Subcutaneous adipose tissue (tissue), 4 donors: Measurements from ENCODE around the gene DLG2. TPM values are rescaled to one million over a fixed set of nuclear protein-coding genes. Genes with fewer than 3 reads are reported as not detected.

Source experiments
- CTCF ChIP-seq: fragments of 450-650 bp; IDR thresholded peaks from one replicate; pipeline ENCODE4 v1.5.1; 2016; ENCODE audit warnings: low read depth, mild to moderate bottlenecking, control low read depth, antibody characterized with exemption, moderate library complexity
- total RNA-seq, 4 donors: library from RNA; depleted of rRNA; stranded (reverse); fragments of >200 nt; gene quantifications; one replicate each; pipeline ENCODE4 v1.1.0, GENCODE V29; 2016

DLG2 gene
- total RNA-seq, 4 donors from 2014 or later: 3.6 to 7.0 (median 6.1) TPM

- TF ChIP-seq CTCF: no peak
Observed at GRCh38 chr11:84924154-84924692, 702.9 kb downstream of the DLG2 start.

GRCh38 chr11:84923489-84923888, 703.7 kb downstream of the DLG2 start:
- TF ChIP-seq CTCF: no peak

DNA sequence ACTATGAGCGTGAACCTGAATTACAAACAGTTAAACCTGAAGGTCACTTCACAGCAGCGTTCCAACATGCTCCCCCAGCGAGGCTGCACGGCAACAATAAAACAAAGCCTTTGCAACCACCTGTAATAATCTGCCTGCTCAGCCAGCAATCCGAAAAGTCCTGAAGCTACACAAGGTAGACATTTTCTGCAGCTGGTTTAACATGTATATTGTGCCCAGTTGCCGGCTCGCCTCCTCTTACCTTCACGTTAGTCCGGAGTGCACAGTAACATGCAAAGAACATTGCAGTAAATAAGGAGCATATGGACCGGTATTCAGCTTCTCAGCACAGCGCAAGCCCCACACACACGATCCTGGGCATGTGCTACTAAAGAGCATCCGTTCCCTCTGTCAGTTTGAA, 704.3 kb downstream of the DLG2 start:
- no peak for TF ChIP-seq CTCF

DNA sequence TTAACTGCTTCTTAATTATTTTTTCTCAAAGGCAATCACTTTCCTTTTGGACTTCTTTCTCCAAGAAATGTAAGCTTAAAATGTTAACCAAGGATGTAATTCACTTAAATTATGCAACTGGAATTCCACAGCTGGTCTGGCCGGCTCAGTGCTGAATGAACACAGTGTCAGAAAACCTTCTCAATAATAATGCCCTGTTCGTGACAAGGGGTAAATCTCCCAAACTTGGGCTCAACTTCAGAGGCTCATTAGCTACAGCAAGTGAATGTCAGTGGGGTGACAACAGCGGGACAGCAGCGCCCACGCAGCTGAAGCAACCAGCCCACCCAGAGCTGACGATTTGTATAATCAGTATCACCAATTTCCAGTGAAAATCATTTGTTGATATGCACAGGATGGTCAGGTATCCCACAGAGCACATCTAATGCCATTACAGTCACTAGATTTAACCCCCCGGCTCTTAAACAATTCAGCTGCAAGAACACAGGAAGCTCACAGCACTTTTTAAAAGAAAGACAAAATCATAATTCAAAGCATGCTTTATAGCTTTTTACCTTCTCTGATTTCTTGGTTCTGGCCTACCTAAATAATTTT, 704.8 kb downstream of the DLG2 start:
- no peak for TF ChIP-seq CTCF

DNA sequence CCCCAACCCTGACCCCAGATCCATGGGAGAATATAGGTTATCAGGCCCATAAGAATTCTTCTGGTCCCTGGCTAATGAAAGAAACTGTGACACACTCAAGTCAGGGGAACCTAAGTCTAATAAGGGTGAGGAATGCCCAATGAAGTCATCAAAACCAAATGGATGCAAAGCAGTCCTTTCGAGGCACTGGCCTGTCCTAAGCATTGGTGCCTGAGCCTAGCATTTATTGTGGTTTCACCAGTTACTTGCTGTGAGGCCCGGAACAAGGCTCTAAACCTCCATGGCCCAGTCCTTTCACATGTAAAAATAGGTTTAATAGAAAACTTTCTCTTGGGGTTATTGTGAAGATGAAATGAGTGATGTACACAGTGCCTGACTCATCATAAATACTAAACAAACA, 712.6 kb downstream of the DLG2 start:
- TF ChIP-seq CTCF: no peak

GRCh38 chr11:84909740-84910139, 717.4 kb downstream of the DLG2 start:
- TF ChIP-seq CTCF: no peak

GRCh38 chr11:84906995-84907394, 720.1 kb downstream of the DLG2 start:
- no peak for TF ChIP-seq CTCF
